ENCODE data around the gene KLRB1.
"Not testable (repeated sequence)": the region's sequence is repeated elsewhere in the genome, so short reads cannot be mapped to it uniquely, and the experiment has no call there.

Gene KLRB1

DNA sequence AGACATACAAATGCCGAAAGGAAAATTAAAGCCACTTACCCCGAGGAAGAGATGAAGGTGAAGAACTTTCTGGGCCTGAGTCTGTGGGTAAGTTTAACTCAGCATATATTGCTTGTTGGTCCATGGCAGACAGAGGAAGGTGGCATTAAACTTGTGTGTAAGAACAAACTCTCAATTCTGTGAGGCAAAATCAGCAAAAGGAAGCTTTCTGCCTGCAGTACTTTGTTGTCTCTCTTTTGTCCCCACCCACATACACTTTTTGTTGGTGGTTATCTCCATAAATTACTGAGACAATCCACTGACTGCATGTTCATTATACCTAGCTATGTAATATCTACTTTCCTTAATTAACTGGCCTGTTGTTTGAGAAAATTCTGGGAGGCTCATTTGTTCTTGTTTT lies at the start of gene KLRB1:
Gene KLRB1 (minus strand): TSS at position 201 of the 400 bp plus-strand sequence. CDS start 77 bp downstream, at position 124.
- DNase-seq, result no peak

DNA sequence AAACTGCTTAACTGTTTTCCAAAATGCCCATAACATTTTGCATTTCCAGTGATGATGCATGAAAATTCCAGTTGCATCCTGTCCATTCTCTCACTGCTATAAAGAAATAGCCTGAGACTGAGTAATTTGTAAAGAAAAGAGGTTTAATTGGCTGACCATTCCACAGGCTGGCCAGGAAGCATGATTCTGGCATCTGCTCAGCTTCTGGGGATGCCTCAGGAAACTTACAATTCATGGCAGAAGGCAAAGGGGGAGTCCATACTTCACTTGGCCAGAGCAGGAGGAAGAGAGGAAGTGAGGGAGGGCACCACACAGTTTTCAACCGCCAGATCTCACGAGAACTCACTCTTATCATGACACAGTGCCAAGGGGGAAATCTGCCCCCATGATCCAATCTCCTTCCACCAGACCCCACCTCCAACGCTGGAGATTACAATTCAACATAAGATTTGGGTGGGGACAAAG lies 43.6 kb upstream of the KLRB1 start:
- no peak for DNase-seq

DNA sequence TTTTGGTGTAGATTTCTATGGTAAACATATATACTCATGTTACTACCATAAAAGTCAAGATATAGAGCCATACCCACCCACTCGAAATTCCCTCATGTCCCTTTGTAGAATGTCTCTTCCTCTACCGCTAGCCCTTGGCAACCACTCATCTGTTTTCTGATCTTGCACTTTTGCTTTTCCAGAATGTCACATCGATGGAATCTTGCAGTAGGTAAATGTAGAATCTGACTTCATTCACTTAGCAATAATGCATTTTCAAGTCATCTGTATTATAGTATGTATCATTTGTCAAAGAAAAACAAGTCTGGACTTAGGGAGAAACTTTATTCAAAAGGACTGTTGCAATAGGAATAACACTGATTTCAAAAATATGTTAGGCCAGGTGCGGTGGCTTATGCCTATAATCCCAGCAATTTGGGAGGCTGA lies 42.4 kb upstream of the KLRB1 start:
- no peak for DNase-seq

DNA sequence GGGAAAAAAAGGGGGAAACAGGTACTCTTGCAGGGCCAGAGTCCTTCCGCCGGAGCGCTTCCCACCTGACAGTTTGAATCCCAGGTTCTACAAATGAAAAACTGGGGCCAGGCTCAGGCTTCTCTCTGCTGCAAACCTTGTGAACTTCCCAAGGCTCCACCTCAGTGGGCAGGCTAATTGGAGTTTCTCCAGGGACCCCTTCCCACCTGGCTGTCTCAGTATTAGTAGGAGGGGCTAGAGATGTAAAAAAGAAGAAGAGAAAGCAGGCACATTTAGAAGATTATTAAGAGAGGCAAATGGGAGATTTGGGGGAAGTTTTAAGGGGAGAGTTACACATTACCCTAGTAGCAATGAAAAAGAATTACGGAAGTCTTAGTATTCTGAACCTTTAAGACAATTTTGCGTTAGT lies 41.8 kb upstream of the KLRB1 start:
- DNase-seq, result no peak

DNA sequence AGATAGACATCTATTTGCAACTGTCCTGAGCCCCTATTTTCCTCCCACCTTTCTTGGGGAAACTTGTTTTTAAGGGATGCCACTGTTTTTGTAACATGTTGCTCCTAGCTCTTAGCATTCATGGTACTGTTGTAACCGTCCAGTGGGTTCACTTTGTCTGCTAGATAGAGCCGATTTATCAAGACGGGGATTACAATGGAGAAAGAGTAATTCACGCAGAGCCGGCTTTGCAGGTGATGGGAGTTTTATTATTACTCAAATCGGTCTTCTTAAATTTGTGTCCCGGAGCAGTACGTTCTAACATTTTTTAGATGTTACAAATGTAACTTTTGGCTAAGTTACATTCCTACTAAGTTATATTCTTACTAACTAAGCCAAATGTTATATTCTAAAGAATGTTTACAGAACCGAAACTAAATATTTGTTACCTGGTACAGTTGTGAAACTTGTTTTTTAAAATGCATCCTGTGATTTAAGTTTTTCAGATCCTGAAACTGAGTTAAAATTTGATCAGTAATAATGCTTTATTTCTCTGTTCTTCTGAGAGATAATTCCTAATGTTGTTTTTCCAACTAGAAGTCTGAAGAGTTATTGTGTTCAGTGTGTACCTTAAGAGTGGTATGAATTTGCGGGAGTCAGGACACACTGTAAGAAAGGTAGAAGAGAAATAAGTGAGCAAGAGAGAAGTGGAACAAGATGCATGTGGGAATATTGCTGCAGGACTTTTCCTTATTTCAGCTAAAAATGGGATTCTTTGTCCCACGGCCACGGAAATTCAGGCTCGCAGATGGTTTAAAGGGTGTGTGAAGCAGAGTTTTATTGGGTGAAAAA lies 41.2 kb upstream of the KLRB1 start:
- DNase-seq, result no peak

DNA sequence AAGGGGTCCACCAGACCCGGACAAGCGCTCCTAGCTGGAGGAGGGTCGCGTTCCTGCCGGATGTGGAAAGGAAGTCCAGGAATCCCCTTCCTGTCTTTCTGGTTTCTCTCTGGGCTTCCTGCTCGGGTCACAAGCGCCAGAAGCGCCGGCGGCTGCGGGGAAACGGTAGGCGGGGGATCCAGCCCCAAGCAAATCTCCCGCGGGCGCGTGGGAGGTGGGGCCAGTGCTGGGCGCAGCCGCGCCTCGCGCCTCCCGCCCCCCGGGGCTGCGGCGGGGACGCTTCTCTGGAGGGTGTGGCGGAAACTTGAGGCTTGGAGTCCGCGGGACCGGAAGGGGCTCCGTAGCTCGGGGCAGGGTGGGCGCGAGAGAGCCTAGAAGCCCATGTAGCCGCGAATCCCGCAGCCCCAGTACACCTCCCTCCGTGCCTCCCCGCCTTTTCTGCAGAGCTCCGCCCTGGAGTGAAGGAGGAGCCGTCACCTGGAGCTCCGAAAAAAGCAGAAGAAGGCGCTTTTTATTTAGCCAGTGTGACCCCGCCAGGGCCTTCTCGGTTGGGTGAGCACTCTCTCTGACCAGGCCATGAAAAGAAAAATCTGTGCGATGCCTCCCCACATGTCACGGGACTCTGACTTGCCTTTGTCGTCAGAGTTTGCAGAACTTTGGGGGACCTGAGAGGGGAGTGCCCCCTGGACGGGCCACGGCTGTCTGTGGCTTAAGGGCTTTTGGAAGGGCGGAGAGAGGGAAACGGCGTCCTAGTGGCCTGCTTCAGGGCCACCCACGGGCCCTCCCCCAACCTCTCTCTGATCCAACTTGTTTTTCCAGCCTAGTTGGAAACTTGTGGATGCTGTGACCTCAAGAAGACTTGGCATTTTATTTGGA lies 40.3 kb upstream of the KLRB1 start:
- no peak for DNase-seq

DNA sequence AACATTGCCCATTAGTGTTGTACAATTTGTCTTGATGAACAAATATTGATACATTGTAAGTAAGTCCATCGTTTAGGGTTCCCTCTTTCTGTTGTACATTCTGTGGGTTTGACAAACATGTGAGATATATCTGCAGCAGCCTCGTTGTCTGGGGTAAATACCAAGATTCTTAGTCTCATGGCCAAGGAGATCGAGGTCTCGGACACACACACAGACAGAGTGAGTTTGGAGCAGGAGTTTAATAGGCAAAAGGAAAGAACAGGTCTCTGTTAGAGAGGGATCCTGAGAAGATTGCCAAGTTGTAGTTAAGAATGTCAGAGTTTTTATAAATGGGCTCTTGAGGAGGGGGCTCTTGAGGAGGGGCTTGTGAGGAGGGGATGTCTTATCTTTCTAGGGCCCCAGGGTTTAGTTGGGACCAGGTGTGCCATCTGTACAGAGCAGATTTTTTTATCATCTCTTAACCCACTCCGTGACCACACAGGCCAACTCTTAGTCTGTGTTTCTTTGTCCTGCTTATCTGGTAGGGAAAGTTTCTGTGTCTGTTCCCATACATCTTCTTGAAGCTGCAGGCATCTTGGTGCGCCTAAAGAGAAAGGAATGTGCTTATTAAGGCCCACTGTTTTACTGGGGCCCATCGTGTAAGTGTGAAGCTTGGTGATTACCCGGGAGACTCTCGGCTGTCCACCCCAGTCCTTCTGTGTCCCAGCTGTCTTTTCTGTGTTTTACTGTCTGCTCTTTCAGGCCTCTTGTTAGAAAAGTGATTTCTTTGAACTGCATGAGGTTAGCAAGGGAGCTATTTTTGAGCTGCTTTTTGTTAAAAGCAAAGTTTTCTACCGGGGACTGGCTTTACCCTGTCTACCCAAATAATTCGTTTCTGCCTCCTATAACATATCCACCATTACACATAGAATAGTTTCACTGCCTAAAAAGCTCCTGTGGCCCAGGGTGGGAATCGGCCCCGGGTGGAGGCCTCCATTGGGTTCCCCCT lies 39.4 kb upstream of the KLRB1 start:
- no peak for DNase-seq

DNA sequence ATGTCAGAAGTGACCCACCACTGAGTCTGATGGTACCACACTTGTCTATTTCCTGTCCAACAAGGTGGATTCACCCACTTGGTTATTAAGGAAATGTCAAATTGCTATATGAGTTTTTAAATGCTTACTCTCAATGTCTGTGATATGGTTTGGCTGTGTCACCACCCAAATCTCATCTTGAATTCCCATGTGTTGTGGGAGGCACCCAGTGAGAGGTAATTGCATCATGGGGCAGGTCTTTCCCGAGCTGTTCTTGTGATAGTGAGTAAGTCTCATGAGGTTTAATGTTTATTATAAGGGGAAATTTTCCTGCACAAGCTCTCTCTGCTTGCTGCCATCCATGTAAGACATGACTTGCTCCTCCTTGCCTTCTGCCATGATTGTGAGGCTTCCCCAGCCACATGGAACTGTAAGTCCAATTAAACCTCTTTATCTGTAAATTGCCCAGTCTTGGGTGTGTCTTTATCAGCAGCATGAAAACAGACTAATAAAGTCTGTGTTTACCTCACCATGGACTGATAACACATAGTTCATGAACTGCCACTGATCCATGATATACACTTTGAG lies 37.4 kb upstream of the KLRB1 start:
- not testable (repeated sequence) for DNase-seq

DNA sequence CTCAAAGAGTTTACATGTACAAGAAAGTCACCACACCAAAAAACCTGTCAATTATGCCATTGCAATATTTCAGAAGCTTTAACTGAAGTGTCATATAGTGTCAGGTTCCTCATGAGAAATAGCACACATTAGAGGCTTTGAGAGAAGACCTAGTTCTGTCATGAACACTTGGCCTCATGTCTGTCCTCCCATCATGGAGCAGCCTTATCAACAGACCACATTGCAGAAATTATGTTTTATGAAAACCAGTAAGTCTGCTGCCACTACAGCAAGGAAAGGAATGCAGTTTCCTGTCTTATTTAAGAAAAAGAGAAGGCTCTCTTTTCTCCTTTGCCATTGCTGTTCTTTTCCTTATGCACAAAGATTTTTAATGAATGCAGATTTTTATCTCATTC lies 35.5 kb upstream of the KLRB1 start:
- no peak for DNase-seq

DNA sequence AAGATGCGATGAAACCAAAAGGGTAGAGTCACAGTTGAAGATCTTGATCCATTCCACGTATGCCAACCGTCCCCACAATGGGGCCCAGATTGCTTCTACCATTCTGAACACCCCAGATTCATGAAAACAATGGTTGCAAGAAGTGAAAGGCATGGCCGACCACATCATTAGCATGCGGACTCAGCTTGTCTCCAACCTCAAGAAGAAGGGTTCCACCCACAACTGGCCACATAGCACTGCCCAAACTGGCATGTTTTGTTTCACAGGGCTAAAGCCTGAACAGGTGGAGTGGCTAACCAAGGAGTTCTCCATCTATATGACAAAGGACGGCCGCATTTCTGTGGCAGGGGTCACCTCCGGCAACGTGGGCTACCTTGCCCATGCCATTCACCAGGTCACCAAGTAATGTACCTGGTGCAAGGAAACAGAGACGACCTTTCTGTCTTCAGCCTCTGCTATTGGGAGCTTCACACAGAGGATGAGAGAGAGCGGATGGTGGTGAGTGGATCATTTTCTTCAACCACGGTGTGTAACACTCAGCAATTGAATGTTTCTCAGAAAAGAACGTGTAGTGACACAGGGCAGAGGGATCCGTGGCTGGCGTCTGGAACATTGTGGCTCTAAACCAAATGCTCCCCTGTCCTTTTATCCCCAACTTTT lies 35.0 kb upstream of the KLRB1 start:
- no peak for DNase-seq

DNA sequence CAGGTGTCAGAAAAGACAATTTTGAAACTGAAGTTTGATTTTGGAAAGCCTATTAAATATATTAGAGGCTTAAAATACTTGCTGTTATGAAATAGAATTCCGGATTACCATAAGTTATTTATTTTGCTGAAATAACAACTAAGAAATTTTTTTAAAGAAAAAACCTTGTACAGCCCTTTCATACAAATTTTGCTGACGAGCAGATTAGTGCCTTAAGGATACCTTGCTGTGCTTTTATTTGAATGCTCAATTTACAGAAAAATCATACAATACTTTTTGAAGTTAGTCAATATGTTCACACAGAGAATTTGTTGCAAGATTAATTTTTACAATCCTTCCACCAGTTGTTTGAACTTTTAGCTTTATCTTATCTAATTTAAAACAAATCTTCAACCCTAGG lies 32.3 kb upstream of the KLRB1 start:
- DNase-seq, result no peak

DNA sequence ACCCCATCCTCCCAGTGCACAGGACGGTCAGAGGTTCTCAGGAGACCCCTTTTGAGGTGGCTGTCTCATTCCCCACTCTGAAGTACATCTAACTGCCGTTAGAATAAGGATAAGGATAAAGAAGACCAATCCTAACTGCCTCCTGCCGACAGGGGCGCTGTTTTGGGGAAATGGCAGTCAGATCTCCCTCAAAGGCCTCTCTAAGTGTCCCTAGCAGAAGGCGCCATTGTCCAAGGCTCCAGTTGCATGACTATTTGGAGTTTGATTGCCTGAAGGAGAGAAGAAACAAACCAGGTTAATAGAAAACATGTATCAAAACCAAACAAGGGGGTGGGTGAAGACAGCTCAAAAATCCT lies 29.1 kb upstream of the KLRB1 start:
- DNase-seq, result no peak

DNA sequence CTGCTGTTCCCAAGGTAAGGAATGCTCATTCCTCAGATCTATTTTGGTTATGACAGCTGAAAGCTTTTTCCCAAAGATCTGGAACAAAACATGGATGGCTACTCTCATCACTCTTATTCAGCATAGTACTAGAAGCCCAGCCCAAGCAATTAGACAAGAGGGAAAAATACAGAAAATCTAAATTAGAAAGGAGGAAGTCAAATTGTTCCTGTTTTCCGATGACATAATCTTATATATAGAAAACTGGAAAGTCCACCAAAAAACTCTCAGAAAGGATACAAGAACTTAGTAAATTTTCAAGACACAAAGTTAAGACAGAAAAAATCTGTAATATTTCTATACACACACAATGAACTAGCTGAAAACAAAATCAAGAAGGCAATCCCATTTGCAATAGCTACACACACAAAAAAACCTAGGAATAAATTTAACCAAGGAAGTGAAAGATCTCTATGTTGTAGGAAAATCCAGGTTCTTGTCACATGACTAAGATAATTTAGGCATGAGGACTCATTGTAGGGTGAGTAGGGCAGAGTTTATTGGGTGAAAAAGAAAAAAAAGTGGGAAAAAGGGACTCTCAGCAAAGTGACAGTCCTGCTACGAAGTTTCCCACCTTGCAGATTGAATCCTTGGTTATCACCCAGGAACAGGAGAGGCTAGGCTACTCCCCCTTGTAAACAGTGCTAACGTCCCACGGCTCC lies 28.6 kb upstream of the KLRB1 start:
- DNase-seq, result no peak

DNA sequence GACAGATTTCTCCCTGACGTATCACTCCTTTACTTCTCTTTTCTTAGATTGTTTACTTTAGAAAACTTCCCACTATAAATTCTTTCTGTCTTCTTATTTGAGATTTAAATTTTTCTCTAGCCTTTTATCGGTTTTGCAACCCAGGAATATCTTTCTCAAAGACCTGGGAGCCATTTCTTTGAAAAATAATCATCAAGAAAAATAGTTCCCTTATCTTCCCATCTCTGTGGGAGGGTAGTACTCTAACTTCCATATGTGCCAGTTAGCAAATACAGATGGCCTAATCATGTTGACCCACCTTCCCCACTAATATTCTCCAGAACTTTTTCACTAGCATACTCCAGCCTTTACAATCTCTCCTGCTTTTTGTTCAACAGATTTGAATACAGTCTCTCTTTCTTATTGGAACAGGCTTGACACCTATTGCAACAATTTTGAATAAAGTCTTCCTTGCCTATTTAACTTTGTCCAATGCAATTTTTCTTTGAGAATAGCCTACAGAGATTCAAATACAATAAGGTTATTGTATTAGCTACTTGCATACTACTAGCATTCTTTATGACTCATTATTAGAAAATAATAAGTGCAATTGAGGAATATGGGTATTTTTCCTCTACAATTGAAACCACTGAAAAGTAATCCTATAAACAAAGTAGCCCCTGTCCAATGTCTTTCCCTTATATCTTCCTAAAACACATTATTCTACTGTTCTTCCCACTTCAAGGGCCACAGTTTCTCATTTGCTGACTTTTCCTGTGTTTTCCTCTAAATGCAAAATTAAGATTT lies 27.4 kb upstream of the KLRB1 start:
- no peak for DNase-seq

DNA sequence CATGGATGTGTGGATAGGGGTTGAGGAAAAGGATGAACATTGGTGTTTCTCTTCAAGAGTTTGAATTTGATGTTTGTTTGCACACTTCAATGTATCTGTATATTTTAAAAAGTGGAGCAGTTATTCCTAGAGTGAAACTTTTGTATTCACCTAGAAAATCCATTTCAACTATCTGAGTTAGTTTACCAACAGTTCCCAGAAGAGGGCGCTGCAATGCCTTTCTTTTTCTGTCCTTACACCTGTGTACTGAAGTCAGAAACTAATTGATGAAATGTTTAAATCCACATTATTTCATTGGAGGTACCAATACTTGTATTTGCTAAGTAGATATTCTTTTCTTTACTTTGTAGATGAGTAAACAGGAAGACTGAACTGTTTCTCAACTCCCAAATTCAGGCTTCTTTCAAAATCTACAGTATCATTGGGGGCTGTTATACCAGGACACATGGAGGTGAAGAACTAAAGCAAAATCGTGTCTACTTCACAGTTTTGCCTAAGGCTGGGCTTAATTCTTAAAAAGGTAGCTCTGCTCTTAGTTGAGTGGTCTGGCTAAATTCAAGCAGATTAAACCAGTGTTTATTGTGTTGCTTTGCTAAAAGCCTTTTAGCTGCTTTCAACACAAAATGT lies 26.6 kb upstream of the KLRB1 start:
- no peak for DNase-seq

DNA sequence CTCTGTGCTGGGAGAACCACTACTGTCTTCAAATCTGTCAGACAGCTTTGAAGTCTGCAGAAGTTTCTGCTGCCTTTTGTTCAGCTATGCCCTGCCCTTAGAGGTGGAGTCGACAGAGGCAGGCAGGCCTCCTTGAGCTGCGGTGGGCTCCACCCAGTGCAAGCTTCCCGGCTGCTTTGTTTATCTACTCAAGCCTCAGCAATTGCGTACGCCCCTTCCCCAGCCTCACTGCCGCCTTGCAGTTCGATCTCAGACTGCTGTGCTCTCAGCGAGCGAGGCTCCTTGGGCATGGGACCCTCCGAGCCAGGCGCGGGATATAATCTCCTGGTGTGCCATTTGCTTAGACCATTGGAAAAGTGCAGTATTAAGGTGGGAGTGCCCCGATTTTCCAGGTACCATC lies 25.1 kb upstream of the KLRB1 start:
- DNase-seq, result no peak

DNA sequence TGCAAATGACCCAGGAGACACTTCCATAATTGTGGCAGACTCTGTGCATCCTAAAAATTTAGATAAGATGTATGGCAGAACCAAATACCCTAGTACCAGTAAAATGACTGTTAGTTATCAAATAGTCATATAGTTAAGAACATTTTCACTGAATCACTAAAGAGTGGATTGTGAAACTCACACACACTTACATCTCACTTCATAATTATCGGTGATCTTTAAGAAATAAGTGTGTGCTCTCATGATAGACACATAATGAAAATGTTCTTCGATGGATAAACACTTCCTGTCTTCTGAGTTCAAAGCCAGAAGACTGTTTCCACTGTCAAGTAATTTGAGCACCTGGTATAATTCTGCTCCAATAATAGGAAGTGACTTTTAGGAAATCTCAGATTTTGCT lies 19.1 kb upstream of the KLRB1 start:
- DNase-seq, result no peak

DNA sequence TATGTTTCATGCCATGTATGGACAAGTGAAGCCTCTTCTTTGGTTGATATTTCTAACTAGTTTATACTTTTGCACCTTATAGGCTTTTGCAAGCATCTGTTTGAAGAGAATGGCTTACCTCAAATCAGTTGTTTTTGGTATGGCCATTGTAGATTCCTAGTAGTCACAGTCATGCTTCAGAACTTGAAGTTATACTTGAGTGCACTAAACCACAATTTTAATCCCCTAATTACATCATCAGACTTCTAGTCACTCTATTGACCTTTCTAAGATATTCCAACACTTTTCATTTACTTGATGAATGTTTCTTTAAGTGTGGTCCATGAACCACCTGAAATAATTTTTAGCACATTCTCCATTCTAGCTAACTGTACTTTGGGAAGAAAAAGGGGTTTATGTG lies 18.6 kb upstream of the KLRB1 start:
- no peak for DNase-seq

DNA sequence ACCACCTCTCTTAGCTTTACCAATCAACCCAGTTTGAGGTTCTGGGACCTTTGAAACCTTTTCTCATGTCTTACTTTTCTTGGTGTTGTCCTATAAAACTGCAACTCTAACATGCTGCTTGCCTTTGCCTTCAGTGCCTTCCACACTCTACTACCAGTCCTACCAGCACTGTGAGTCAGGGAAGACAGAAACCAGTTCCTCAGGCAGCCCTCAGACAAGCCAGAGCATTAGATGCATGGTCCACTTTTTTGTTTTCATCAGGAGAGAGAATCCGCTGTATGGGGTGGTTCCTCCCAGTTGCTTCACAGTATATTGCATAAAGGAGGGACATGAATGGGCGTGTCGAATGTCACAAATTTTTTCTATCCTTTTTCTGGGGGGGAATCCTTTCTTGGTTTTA lies 17.3 kb upstream of the KLRB1 start:
- no peak for DNase-seq

All from NCI-H2029 treated with DMSO at 0.1 percent for 48 hours (cell line).